ENCODE measurements around the gene DDX6.

DNA sequence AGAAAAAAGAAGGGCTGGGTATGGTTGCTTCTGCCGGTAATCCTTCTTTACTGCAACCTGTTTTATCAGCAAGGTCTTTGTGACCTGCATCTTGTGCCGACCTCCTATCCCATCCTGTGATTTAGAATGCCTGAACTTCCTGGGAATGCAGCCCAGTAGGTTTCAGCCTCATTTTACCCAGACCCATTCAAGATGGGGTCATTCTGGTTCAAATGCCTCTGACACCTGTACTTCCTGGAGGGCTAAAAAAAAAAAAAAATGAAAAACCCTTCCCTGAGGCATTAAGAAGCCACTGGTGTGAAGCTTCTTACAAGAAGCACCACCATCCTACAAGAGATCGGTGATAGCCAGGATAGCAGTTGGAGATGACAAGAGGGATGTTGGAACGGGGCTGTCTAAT lies 56.9 kb downstream of the DDX6 start:
- TF ChIP-seq, protein P1, sequence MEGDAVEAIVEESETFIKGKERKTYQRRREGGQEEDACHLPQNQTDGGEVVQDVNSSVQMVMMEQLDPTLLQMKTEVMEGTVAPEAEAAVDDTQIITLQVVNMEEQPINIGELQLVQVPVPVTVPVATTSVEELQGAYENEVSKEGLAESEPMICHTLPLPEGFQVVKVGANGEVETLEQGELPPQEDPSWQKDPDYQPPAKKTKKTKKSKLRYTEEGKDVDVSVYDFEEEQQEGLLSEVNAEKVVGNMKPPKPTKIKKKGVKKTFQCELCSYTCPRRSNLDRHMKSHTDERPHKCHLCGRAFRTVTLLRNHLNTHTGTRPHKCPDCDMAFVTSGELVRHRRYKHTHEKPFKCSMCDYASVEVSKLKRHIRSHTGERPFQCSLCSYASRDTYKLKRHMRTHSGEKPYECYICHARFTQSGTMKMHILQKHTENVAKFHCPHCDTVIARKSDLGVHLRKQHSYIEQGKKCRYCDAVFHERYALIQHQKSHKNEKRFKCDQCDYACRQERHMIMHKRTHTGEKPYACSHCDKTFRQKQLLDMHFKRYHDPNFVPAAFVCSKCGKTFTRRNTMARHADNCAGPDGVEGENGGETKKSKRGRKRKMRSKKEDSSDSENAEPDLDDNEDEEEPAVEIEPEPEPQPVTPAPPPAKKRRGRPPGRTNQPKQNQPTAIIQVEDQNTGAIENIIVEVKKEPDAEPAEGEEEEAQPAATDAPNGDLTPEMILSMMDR (IDR thresholded peaks at IDR 0.05): no peak
- no peak for TF ChIP-seq POLR2A (IDR thresholded peaks at IDR 0.05)
